OCI-LY1 (cell line): ENCODE measurements around the gene MEOX2.

Source experiments
- H2AFZ ChIP-seq: fragments of 200-600 bp; sonication (generic), shearing (Covaris generic); 2 replicates; pipeline ENCODE4 v1.6.0; 2014; ENCODE audit warnings: antibody characterized with exemption, mild to moderate bottlenecking, low read length
- H3F3A ChIP-seq: fragments of 200-600 bp; sonication (generic), shearing (Covaris generic); 2 replicates; pipeline ENCODE4 v1.6.0; 2014; ENCODE audit warnings: mild to moderate bottlenecking, antibody characterized with exemption, low read length, moderate library complexity; ENCODE audit not compliant: insufficient read depth
- H3K27ac ChIP-seq: fragments of 200-600 bp; sonication (generic); 2 replicates; pipeline ENCODE4 v1.5.1; 2014; ENCODE audit warnings: low read length, mixed run types, mild to moderate bottlenecking, low read depth; ENCODE audit not compliant: poor library complexity, severe bottlenecking
- H3K27me3 ChIP-seq: fragments of 200-600 bp; sonication (generic); 2 replicates; pipeline ENCODE4 v1.6.0; 2014; ENCODE audit warnings: antibody characterized with exemption, mild to moderate bottlenecking, low read length, moderate library complexity; ENCODE audit not compliant: insufficient read depth
- H3K36me3 ChIP-seq: fragments of 200-600 bp; sonication (generic); 2 replicates; pipeline ENCODE4 v1.6.1; 2014; ENCODE audit warnings: mild to moderate bottlenecking, antibody characterized with exemption, low read length, moderate library complexity, mixed read lengths; ENCODE audit not compliant: insufficient read depth
- H3K4me1 ChIP-seq: fragments of 200-600 bp; sonication (generic); 2 replicates; pipeline ENCODE4 v1.5.1; 2014; ENCODE audit warnings: mild to moderate bottlenecking, low read length, moderate library complexity; ENCODE audit not compliant: insufficient read depth, severe bottlenecking
- H3K4me2 ChIP-seq: fragments of 200-600 bp; sonication (generic), shearing (Covaris generic); 2 replicates; pipeline ENCODE4 v1.6.1; 2014; ENCODE audit warnings: low read length
- H3K4me3 ChIP-seq: fragments of 200-600 bp; sonication (generic); 2 replicates; pipeline ENCODE4 v1.5.1; 2014; ENCODE audit warnings: low read length, low read depth, mild to moderate bottlenecking, mixed read lengths; ENCODE audit not compliant: poor library complexity, severe bottlenecking
- H3K79me2 ChIP-seq: fragments of 200-600 bp; shearing (Covaris generic); 2 replicates; pipeline ENCODE4 v1.6.1; 2016; ENCODE audit warnings: mixed run types, low read length, mixed read lengths; ENCODE audit not compliant: insufficient read depth
- H3K9ac ChIP-seq: fragments of 200-600 bp; sonication (generic), shearing (Covaris generic); 2 replicates; pipeline ENCODE4 v1.6.1; 2014; ENCODE audit warnings: mild to moderate bottlenecking, low read length, mixed read lengths
- H3K9me2 ChIP-seq: fragments of 200-600 bp; sonication (generic), shearing (Covaris generic); 2 replicates; pipeline ENCODE4 v1.6.1; 2014; ENCODE audit warnings: low read depth, mild to moderate bottlenecking, low read length, mixed read lengths
- H3K9me3 ChIP-seq: fragments of 200-600 bp; shearing (Covaris generic); 2 replicates; pipeline ENCODE4 v1.6.1; 2014; ENCODE audit warnings: low read length, mixed read lengths
- H4K20me1 ChIP-seq: fragments of 200-600 bp; sonication (generic), shearing (Covaris generic); 2 replicates; pipeline ENCODE4 v1.6.0; 2016; ENCODE audit warnings: mild to moderate bottlenecking, low read length; ENCODE audit not compliant: insufficient read depth
- CTCF ChIP-seq: fragments of 200-600 bp; sonication (generic), shearing (Covaris generic); IDR thresholded peaks from 2 replicates; pipeline ENCODE4 v1.5.1; 2017; ENCODE audit warnings: mild to moderate bottlenecking, antibody characterized with exemption, low read length, moderate library complexity, mixed read lengths
- EZH2 ChIP-seq: fragments of 200-600 bp; sonication (generic), shearing (Covaris generic); IDR thresholded peaks from 2 replicates; pipeline ENCODE4 v1.8.0; 2017; ENCODE audit warnings: borderline replicate concordance, mixed run types, mild to moderate bottlenecking, antibody characterized with exemption, low read length, moderate library complexity, mixed read lengths

The MEOX2 gene

GRCh38 chr7:15606561-15606960 lies 79.9 kb downstream of the MEOX2 start:
- no peaks in the 10 kb centered on the region for H4K20me1 ChIP-seq
- H3F3A ChIP-seq = no peaks in the 10 kb centered on the region
- no peak overlapping the region for H3K9ac ChIP-seq
- H3K36me3 ChIP-seq = no peaks in the 10 kb centered on the region
- no peak for TF ChIP-seq CTCF
- TF ChIP-seq EZH2 = no peak
- no peaks in the 10 kb centered on the region for H3K27me3 ChIP-seq
- H3K79me2 ChIP-seq = no peaks in the 10 kb centered on the region
- H3K9me3 ChIP-seq = no peaks in the 10 kb centered on the region
- H3K4me2 ChIP-seq = no peak overlapping the region
- H3K9me2 ChIP-seq = peaks cover 3% of the 10 kb centered on the region; the same call in 1 of the 2 replicates
- no peak overlapping the region for H3K27ac ChIP-seq
- H3K4me3 ChIP-seq = no peak overlapping the region
- H3K4me1 ChIP-seq = no peaks in the 10 kb centered on the region
- H2AFZ ChIP-seq = no peak overlapping the region

- no peaks in the 10 kb centered on the region for H3K79me2 ChIP-seq
- H3K9ac ChIP-seq = no peak overlapping the region
- no peaks in the 10 kb centered on the region for H3K36me3 ChIP-seq
- H3K4me2 ChIP-seq = no peak overlapping the region
- no peaks in the 10 kb centered on the region for H3K9me3 ChIP-seq
- H3K9me2 ChIP-seq = peaks cover 3% of the 10 kb centered on the region; the same call in 1 of the 2 replicates
- no peaks in the 10 kb centered on the region for H3K27me3 ChIP-seq
- no peak overlapping the region for H3K27ac ChIP-seq
- no peaks in the 10 kb centered on the region for H3F3A ChIP-seq
- no peak overlapping the region for H3K4me3 ChIP-seq
- no peaks in the 10 kb centered on the region for H3K4me1 ChIP-seq
- no peaks in the 10 kb centered on the region for H4K20me1 ChIP-seq
- H2AFZ ChIP-seq = no peak overlapping the region
- no peak for TF ChIP-seq EZH2
- TF ChIP-seq CTCF = no peak
Observed at GRCh38 chr7:15604166-15604565, 82.3 kb downstream of the MEOX2 start.

- Histone ChIP-seq H3K4me3 (no peak overlapping the region), H3K4me2 (no peak overlapping the region), H3K9me3 (no peaks in the 10 kb centered on the region), H3K9ac (no peak overlapping the region), H3K36me3 (no peaks in the 10 kb centered on the region), H3F3A (no peaks in the 10 kb centered on the region), H2AFZ (no peak overlapping the region), H3K9me2 (peaks cover 3% of the 10 kb centered on the region; the same call in 1 of the 2 replicates), H4K20me1 (no peaks in the 10 kb centered on the region), H3K27me3 (no peaks in the 10 kb centered on the region), H3K4me1 (no peaks in the 10 kb centered on the region), H3K27ac (no peak overlapping the region), H3K79me2 (no peaks in the 10 kb centered on the region)
- no peak for TF ChIP-seq EZH2
- TF ChIP-seq CTCF = no peak
Observed at GRCh38 chr7:15603124-15603523, 83.4 kb downstream of the MEOX2 start.
